Panc1 (cell line): Measurements from ENCODE around the gene KIF12. TPM values are rescaled to one million over a fixed set of nuclear protein-coding genes. Genes with fewer than 3 reads are reported as not detected.

Experiments used
- ATAC-seq: fragments of 200-7000 bp; cut with Tn5 transposase; 2 replicates; pipeline ENCODE4 v1.9.1; 2020; ENCODE audit warnings: mild to moderate bottlenecking, moderate library complexity
- BruUV-seq: library from RNA; stranded (reverse); fragments of 400-500 nt; replicated peaks from 2 replicates; lab custom pipeline; 2021; lab: Mats Ljungman, UMichigan
- CTCF ChIA-PET: fragments of 300-600 bp; sonication (Branson Sonifier 250); formaldehyde crosslinking; loops from one replicate; lab custom pipeline; 2022; ENCODE audit warnings: antibody characterized with exemption; lab: Charles Lee
- POLR2A ChIA-PET: fragments of 300-600 bp; sonication (Branson Sonifier 250); formaldehyde crosslinking; loops from one replicate; lab custom pipeline; 2022; ENCODE audit warnings: antibody characterized with exemption; lab: Charles Lee
- DNase-seq: peaks from one replicate; pipeline ENCODE4 v3.0.0-alpha.2; 2010; ENCODE audit warnings: low read depth, low spot score
- H3K27ac ChIP-seq: 2 replicates; pipeline ENCODE4 v1.5.1; 2011; ENCODE audit warnings: mild to moderate bottlenecking, low read length, inconsistent platforms
- H3K27me3 ChIP-seq: fragments of 200-500 bp; sonication (Bioruptor generic); 2 replicates; pipeline ENCODE4 v1.6.0; 2014; ENCODE audit warnings: low read length, inconsistent platforms; ENCODE audit not compliant: control insufficient read depth, insufficient read depth
- H3K36me3 ChIP-seq: fragments of 200-500 bp; sonication (Bioruptor generic); 2 replicates; pipeline ENCODE4 v1.5.1; 2014; ENCODE audit warnings: inconsistent platforms, mild to moderate bottlenecking, low read length, moderate library complexity; ENCODE audit not compliant: control insufficient read depth, insufficient read depth
- H3K4me1 ChIP-seq: 2 replicates; pipeline ENCODE4 v1.5.1; 2011; ENCODE audit warnings: inconsistent platforms, mild to moderate bottlenecking, low read length, moderate library complexity; ENCODE audit not compliant: control insufficient read depth, insufficient read depth
- H3K4me3 ChIP-seq, 2 experiments: 2 replicates each; pipeline ENCODE4 v1.5.1; 2011 to 2012; ENCODE audit warnings: low read depth in 2 of 2, low read length in 2 of 2, mild to moderate bottlenecking in 2 of 2, inconsistent platforms in 1 of 2, moderate library complexity in 1 of 2
- H3K9me3 ChIP-seq: fragments of 200-500 bp; sonication (Bioruptor generic); 2 replicates; pipeline ENCODE4 v1.5.1; 2014; ENCODE audit warnings: low read depth, mild to moderate bottlenecking, inconsistent platforms, low read length, moderate library complexity; ENCODE audit not compliant: control insufficient read depth, insufficient read depth
- CTCF ChIP-seq: fragments of 450-650 bp; IDR thresholded peaks from 2 replicates; pipeline ENCODE4 v1.5.1; 2017; ENCODE audit warnings: mild to moderate bottlenecking
- POLR2AphosphoS5 ChIP-seq: IDR thresholded peaks from 2 replicates; pipeline ENCODE4 v1.6.1; 2012; ENCODE audit warnings: mild to moderate bottlenecking, low read depth, low read length, moderate library complexity
- REST ChIP-seq, 2 experiments: IDR thresholded peaks; 2 replicates each; pipeline ENCODE4 v1.6.1; 2011 to 2012; ENCODE audit warnings: low read depth in 2 of 2, control low read depth in 1 of 2, low read length in 1 of 2, mild to moderate bottlenecking in 1 of 2, moderate library complexity in 1 of 2; ENCODE audit not compliant: insufficient read depth in 1 of 2
- SIN3A ChIP-seq: IDR thresholded peaks from 2 replicates; pipeline ENCODE4 v1.6.1; 2012; ENCODE audit warnings: low read depth, mild to moderate bottlenecking, low read length, moderate library complexity, borderline replicate concordance; ENCODE audit not compliant: insufficient read depth
- TCF7L2 ChIP-seq: IDR thresholded peaks from 2 replicates; pipeline ENCODE4 v1.6.1; 2011; ENCODE audit warnings: mild to moderate bottlenecking, low read depth, low read length, inconsistent platforms
- in situ Hi-C: cut with HindIII; loops from 2 replicates; pipeline ENCODE4 v1.10.0; 2016; ENCODE audit warnings: low sequenced_read_pairs, low pct_unique_long_range_greater_than_20kb
- intact Hi-C: fragments of 100-400 bp; cut with micrococcal nuclease; formaldehyde crosslinking; loops from one replicate; pipeline ENCODE4 v1.10.0; 2022; ENCODE audit not compliant: unreplicated experiment
- total RNA-seq: library from RNA; stranded (reverse); gene quantifications from one replicate; pipeline ENCODE4 v1.2.1, GENCODE V29; 2021; ENCODE audit not compliant: unreplicated experiment

KIF12 gene
- total RNA-seq, 1 experiment from 2014 or later = 0.87 TPM

- Histone ChIP-seq H3K9me3 (no peaks in the 10 kb centered on the region), H3K36me3 (no peaks in the 10 kb centered on the region), H3K4me3 (no peak overlapping the region), H3K27ac (no peak overlapping the region), H3K27me3 (no peaks in the 10 kb centered on the region), H3K4me1 (no peaks in the 10 kb centered on the region)
- TF ChIP-seq POLR2AphosphoS5 = no peak
- TF ChIP-seq REST (IDR thresholded peaks at IDR 0.05; ENCODE audit: insufficient read depth in 1 of 2, low read depth in 2 of 2, low read length in 1 of 2) = no peak
- intact Hi-C loops = no loop called here
- in situ Hi-C loops = no loop called here
- ChIA-PET POLR2A (no interaction called here), CTCF (no interaction called here)
- no TSS peak for BruUV-seq
- no peak for ATAC-seq
- DNase-seq = no peak
These were observed 47.4 kb downstream of the KIF12 start for GRCh38 chr9:114051706-114052105.

GRCh38 chr9:114051281-114051680, 47.8 kb downstream of the KIF12 start:
- ChIA-PET POLR2A (no interaction called here), CTCF (no interaction called here)
- ATAC-seq = no peak
- Histone ChIP-seq H3K27me3 (no peaks in the 10 kb centered on the region), H3K27ac (no peak overlapping the region), H3K4me1 (no peaks in the 10 kb centered on the region), H3K36me3 (no peaks in the 10 kb centered on the region), H3K9me3 (no peaks in the 10 kb centered on the region), H3K4me3 (no peak overlapping the region)
- BruUV-seq = no TSS peak
- DNase-seq = no peak
- intact Hi-C loops = no loop called here
- in situ Hi-C loops = no loop called here
- TF ChIP-seq SIN3A = no peak
- no peak for TF ChIP-seq REST (IDR thresholded peaks at IDR 0.05; ENCODE audit: insufficient read depth in 1 of 2, low read depth in 2 of 2, low read length in 1 of 2)
- TF ChIP-seq TCF7L2 = no peak
- TF ChIP-seq POLR2AphosphoS5 = no peak
- TF ChIP-seq CTCF = no peak
